Skeletal muscle cell (primary cell): ENCODE measurements around the gene BRPF1.
A peak's percentile ranks its signal among the peaks of the same experiment; 100 is the strongest.

Experiments used
- DNase-seq: peaks from one replicate; pipeline ENCODE4 v3.0.0-alpha.2; 2010; ENCODE audit warnings: low read depth
- H3K4me3 ChIP-seq: 2 replicates; pipeline ENCODE4 v1.5.1; 2011; ENCODE audit warnings: low read depth, mild to moderate bottlenecking, control low read depth, low read length, moderate library complexity

The BRPF1 gene

GRCh38 chr3:9781551-9781950, 50.0 kb downstream of the BRPF1 start:
- DNase-seq = no peak
- no peak overlapping the region for H3K4me3 ChIP-seq

DNA sequence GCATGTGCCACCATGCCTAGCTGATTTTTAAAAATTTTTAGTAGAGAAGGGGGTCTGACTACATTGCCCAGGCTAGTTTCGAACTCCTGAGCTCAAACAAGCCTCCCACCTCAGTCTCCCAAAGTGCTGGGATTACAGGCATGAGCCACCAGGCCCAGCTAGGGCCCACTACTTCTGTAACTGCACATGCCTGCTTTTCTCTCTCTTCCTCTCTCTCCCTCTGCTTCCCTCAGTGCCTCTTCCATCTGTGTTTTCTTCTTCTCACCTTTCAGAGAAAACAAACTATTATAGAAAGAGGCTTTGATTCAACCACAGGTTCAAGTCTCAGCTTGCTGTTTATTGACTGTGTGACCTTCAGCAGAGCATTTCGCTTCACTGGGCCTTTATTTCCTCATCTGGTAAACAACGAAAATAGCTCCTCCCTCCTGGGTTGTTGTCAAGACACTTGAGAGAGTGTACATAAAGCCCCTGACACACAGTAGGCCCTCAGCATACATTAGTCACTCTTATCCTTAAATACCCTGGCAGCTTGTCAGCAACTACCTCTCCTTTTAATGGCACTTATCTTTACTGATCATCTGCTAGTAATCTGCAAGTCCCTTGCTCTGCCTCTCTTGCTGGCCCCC, 50.6 kb downstream of the BRPF1 start:
- H3K4me3 ChIP-seq = no peak overlapping the region
- DNase-seq = no peak

GRCh38 chr3:9782770-9783169, 51.2 kb downstream of the BRPF1 start:
- DNase-seq = no peak
- no peak overlapping the region for H3K4me3 ChIP-seq

GRCh38 chr3:9783954-9784353, 52.4 kb downstream of the BRPF1 start:
- no peak overlapping the region for H3K4me3 ChIP-seq
- no peak for DNase-seq

GRCh38 chr3:9784965-9785364, 53.4 kb downstream of the BRPF1 start:
- no peak for DNase-seq
- no peak overlapping the region for H3K4me3 ChIP-seq

DNA sequence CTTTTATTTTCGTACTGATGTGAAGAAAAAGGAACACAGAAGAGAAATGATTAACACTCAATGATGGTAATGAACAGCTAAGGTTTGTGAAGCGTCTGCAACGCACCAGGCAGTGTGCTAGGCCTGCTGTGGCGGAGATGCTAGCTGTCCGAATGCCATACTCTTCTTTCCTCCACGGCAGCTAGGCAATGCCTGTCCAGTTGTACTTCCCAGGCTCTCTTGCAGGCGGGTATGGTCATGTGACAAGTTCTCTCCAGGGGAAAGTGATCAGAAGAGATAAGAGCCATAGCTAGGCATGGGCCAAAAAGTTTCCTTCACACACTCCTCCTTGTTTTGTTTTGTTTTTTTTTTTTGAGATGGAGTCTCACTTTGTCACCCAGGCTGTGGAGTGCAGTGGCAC, 54.1 kb downstream of the BRPF1 start:
- no peak overlapping the region for H3K4me3 ChIP-seq
- no peak for DNase-seq

- no peak for DNase-seq
- H3K4me3 ChIP-seq = no peak overlapping the region
Observed at GRCh38 chr3:9786209-9786739, 54.7 kb downstream of the BRPF1 start.

GRCh38 chr3:9786825-9787669, 55.5 kb downstream of the BRPF1 start:
- no peak overlapping the region for H3K4me3 ChIP-seq
- DNase-seq = no peak

DNA sequence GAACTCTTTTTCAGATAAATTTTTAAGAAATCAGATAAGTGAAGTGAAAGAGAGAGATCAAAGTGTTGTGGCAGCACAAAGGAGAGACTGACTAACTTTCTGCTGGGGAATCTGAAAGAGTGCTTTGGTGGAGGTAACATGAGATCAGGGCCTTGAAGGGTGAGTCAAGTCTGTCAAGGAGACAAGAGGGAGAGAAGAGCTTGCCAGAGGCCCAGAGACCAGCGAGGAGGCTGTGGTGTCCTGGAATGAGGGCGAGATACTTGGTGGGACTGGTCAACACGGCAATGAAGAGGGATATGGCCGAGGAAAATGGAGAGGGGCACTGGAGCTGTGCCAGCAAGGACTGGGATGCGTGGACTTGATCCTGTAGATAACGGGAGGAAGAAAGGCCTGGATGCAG, 56.2 kb downstream of the BRPF1 start:
- H3K4me3 ChIP-seq = no peak overlapping the region
- DNase-seq = no peak

DNA sequence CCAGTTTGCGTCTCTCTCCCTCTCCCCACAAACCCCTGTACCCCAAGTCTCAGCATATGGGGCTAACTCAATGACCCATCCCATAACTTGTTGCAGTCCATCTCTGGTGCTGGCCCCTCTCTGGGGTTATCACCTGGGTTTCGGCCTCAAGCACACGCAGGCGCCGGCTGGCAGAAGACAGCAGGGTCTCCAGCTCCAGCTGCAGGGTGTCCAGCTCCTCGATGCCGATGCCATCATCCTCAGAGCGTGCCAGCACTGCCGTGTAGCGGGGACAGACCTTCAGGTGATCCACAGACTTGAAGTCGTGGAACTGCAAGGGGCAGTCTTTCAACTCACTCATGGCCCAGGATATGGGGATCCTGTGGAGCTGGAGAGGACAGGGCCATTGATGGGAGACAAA, 59.6 kb downstream of the BRPF1 start:
- no peak for DNase-seq
- no peak overlapping the region for H3K4me3 ChIP-seq

GRCh38 chr3:9791790-9792404, 60.4 kb downstream of the BRPF1 start:
- no peak for DNase-seq
- peak overlapping the region; percentile 94 for H3K4me3 ChIP-seq

DNA sequence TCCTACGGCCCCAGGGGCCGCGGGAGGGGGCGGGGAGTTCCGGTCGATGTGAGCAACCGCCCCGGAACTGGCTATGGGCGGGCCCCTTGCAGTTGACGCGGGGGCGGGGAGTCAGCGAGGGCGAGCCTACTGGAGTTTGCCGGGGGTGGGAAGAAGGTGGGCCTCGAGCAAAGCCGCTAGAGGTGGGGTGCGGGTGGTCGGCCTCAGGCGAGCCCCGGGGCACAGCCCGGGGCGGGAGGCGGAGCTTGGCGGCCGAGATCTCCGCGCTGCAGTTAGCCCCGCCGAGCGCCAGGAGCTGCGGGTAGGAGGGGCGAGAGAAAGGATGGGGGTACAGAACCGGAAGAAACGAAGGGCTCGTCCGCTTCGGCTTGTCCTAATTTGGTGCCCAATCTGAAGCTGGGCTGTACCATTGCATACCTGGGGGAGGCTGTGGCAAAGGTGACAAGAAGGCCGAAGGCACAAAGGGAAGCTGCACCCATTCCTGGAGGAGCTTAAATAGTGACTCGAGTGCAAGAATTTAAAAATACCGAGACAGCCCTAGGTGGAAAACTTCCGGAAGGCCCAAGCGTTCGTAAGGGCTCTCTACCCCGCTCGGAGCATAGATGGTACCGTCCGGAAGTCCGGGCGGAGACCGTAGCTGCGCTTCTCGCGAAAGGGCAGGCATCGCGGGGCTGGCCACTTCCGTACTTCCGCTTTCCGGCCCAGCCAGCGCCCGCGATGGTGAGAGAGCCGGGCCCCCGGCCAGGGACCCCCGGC, 61.0 kb downstream of the BRPF1 start, which contains the start of the genes ARPC4 and TADA3:
TSS of gene ARPC4 (plus strand) at position 678 of the 756 bp plus-strand sequence. CDS start at position 718, 40 bp downstream.
TSS of gene TADA3 (minus strand) at position 69 of the 756 bp plus-strand sequence. CDS start 1,007 bp downstream, outside the sequence.
- peak; percentile 88 for DNase-seq
- H3K4me3 ChIP-seq = peak within 1 kb of the TSS; percentile 94

DNA sequence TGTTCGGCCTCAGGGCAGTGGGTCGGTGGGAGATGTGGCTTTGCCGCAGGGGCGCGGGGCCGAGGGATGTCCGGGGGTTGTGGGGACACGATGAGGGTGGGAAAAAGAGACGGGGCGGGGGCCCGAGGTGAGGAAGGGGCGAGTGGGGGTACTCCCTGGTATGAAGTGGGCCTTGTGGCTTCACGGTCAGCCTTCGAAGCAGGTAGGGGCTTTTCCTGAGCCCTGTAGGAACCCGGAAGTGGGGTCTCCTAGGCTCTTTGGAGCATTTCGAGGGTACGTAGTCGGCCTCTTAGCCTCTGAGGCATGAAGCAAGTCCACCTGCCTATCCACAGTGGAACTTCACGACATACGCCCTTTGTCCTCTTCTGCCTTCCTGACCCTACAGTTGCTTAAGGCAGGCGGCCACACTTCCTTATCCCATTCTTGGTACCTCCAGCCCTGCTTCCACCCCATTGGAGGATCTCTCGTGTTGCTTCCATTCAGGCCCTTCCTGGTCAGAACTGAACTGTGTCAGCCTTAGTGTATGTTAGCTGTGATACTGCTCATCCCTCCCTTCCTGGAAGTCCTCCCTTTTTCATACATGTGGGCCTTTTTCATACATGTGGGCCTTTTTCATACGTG, 61.7 kb downstream of the BRPF1 start:
- DNase-seq = no peak
- peak overlapping the region; percentile 94 for H3K4me3 ChIP-seq

GRCh38 chr3:9794400-9794799, 62.9 kb downstream of the BRPF1 start:
- no peak overlapping the region for H3K4me3 ChIP-seq
- no peak for DNase-seq

DNA sequence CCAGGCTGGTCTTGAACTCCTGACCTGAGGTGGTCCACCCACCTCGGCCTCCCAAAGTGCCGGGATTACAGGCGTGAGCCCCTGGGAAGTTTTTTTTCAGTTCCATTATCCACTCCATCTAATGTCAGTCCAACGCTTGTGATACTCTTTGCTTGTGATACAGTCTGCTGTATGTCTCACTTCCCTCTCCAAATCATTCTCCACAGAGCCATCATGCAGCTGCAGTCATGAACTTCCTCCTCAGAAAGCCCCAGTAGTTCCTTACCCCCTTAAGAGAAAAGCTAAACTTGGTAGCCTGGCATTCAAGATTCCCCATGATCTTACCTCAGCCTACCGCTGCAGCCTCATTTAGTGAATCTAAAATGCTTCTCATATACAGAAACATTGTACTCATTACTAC, 63.7 kb downstream of the BRPF1 start:
- H3K4me3 ChIP-seq = no peak overlapping the region
- no peak for DNase-seq

GRCh38 chr3:9797196-9797945, 65.8 kb downstream of the BRPF1 start:
- H3K4me3 ChIP-seq = no peak overlapping the region
- no peak for DNase-seq
